Cardiac fibroblast (primary cell): ENCODE measurements around the gene IQCK.

ENCODE experiments used
- DNase-seq, 2 donors: peaks; one replicate each; pipeline versions ENCODE4 v3.0.0 to v3.0.0-alpha.2; 2010; ENCODE audit warnings: low read depth in 2 of 2
- H3K4me3 ChIP-seq, 2 donors: replicated peaks in 1 of 2; 1 replicate in 1 of 2; 2 replicates in 1 of 2; pipeline ENCODE4 v1.5.1; 2011; ENCODE audit warnings: low read depth in 2 of 2, low read length in 2 of 2, mild to moderate bottlenecking in 2 of 2, moderate library complexity in 1 of 2
- TF ChIP-seq, protein P1 (sequence below): IDR thresholded peaks from one replicate; pipeline ENCODE4 v1.5.1; 2011; ENCODE audit warnings: low read depth, mild to moderate bottlenecking, low read length, inconsistent platforms

Gene IQCK

DNA sequence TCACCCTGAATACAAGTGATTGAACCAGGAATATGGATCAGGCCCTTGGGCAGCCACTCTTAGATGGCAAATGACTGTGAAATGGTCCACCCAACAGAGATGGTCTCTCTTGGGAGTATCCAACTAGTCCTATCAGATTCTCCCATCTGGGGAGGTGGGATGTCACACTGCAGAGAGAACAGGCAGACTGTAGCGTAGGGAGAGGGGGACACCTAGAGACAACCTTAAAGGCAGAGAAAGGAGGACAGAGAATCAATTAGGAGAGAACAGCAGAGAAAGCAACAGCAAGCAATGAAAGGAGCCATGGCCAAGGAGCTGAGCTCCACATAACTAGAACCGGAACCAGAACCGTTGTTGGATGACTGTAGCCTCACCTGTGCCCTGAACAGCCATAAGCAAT, 37.2 kb downstream of the IQCK start:
- TF ChIP-seq, protein P1, sequence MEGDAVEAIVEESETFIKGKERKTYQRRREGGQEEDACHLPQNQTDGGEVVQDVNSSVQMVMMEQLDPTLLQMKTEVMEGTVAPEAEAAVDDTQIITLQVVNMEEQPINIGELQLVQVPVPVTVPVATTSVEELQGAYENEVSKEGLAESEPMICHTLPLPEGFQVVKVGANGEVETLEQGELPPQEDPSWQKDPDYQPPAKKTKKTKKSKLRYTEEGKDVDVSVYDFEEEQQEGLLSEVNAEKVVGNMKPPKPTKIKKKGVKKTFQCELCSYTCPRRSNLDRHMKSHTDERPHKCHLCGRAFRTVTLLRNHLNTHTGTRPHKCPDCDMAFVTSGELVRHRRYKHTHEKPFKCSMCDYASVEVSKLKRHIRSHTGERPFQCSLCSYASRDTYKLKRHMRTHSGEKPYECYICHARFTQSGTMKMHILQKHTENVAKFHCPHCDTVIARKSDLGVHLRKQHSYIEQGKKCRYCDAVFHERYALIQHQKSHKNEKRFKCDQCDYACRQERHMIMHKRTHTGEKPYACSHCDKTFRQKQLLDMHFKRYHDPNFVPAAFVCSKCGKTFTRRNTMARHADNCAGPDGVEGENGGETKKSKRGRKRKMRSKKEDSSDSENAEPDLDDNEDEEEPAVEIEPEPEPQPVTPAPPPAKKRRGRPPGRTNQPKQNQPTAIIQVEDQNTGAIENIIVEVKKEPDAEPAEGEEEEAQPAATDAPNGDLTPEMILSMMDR, result no peak
- DNase-seq, result no peak
- no peak overlapping the region for H3K4me3 ChIP-seq

DNA sequence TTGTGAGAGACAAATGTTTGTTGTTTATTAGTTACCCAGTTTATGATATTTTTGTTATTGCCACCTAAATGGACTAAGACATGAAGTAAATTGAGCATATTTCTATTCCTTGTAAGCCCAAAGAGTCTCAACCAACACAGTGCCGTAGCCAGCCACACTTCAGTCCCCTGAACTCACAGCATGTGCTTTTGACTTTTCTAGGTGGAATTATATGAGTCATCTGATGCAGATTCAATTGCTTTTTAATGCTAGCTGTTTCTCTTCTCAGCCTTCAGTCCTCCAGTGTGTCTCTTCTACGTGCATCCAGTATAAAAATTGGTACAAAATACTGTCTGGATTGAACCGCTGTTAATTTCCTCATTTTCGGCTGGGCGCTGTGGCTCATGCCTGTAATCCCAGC, 39.0 kb downstream of the IQCK start:
- H3K4me3 ChIP-seq, result no peak overlapping the region
- DNase-seq, result peak in 1 of 2 donors; percentile 28
- TF ChIP-seq, protein P1, result no peak

DNA sequence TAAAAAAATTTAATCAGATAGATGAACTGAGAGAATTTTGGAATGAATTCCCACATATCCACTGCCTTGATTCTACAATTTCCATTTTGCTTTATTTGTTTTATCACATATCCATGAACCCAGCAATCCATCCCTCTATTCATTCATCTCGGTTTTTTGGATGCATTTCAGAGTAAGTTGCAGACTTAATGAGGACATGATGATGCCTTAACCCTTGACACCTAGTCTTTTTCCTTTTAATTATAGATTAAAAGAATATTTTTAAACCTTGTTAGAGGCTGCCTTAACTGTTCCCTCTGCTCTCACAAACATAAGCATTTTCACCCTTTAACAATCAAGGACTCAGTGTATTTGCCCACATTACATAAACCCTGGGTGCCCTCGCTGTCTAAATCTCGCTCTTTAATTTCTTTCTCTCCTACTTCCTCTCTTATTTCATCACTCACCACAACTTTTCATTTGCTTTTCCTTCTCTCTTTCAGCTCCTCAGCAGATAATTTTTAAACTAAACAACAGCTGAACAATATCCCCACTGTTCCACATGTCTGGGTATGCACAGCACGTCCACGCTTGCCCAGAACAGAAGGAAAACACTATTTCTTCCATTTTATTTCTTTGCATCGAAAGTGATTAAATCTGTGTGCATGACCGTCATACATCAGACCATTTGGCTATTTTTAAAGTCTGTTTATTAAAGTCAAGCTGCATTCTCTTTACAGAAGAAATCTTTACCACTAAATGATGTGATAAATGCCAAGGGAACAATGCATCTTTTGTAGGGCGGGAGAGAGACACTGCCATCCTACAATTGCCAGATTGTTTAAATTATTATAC, 39.9 kb downstream of the IQCK start:
- no peak overlapping the region for H3K4me3 ChIP-seq
- TF ChIP-seq, protein P1, result no peak
- DNase-seq, result peak in 1 of 2 donors; percentile 37

DNA sequence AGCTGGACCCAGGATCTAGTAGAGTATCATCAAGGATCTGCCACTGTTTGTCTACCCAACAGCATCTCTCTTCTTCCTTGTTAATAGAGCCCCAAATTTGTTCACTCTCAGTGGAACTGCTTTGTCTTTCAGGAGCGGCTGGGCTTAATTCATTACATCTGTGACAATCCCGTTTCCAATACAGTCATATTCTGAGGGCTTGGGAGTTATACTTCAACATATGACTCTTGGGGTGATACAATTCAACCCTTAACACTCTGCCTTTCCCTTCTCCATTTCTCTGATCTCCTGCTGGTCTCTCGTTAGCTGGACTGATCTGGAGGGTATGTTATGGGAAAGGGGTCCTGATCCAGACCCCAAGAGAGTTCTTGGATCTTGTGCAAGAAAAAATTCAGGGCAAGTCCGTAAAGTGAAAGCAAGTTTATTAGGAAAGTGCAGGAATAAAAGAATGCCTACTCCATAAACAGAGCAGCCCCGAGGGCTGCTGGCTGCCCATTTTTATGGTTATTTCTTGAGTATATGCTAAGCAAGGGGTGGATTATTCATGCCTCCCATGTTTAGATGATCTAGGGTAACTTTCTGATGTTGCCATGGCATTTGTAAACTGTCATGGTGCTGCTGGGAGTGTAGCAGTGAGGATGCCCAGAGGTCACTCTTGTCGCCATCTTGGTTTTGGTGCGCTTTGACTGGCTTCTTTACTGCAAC, 42.4 kb downstream of the IQCK start:
- no peak overlapping the region for H3K4me3 ChIP-seq
- DNase-seq, result no peak
- TF ChIP-seq, protein P1, result no peak

DNA sequence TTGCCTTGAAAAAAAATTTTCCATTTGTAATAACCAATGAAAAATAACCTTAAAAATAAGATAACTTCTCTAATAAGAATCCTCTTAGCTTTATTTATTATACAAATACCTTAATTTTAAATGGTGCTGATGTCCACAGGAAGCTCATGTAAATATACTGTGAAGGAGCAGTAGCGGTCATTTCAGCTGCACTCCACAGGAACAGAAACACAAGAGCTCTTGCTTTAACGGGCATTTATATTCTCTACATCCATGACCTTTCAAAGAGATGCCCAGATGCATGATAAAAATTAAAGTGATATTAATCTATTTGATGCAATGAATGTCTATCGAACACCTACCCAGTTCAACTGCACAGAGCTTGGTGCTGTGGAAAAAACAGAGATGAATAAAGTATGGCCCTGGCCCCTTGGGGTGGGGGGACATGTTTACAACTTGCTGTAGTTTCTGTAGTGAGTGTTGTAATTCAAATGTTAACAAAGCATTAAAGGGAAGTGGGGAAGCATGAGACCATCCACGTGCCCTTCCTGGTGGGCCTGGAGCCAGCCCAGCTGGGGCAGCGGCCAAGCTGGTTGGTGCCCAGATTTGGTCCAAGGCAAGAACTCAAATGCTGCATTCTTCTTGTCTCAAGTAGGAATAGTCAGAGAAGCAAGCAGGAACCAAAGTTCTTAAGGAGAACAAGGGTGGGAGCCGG, 47.9 kb downstream of the IQCK start:
- TF ChIP-seq, protein P1, result no peak
- peak in 1 of 2 donors; percentile 74 for DNase-seq

DNA sequence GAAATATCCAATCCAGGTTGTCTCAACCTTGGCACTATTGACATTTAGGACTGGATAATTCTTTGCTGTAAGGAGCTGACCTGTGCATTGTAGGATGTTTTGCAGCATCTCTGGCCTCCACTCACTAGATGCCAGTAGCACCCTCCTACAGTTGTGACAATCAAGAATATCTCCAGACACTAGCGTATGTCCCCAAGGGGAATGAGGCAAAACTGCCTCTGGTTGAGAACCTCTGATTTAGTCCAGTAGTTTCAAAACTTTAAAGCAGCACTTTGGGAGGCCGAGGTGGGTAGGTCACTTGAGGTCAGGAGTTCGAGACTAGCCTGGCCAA, 48.4 kb downstream of the IQCK start:
- no peak for DNase-seq
- no peak overlapping the region for H3K4me3 ChIP-seq
- TF ChIP-seq, protein P1, result no peak

More for the DNA sequence above, 47.9 kb downstream of the IQCK start:
- no peak overlapping the region for H3K4me3 ChIP-seq
